ENCODE results near the gene MPHOSPH6. TPM values are rescaled to one million over a fixed set of nuclear protein-coding genes. Genes with fewer than 3 reads are reported as not detected.

Gene MPHOSPH6
- total and polyA plus RNA-seq, 7 donors, result 5.3 to 38.4 (median 11.8) TPM

DNA sequence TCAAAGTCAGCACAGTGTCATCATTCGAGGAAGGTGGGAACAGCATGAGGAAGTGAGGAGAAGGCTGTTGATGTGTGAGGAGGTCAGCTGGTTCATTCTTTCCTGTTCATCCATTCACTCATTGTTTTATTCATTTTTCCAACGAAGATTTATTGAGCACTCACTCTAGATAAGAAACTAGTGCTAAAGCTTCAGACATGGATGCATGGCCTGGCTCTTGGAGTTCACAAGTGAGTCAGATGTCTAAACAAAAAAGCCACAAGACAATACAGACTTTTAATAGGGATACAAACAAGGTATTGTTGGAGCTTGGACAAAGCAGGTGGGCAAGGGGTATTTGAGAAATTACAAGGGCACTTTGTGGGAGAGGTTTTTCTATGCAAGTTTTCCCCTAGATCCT lies 31.3 kb upstream of the MPHOSPH6 start:
- TF ChIP-seq, protein P1, sequence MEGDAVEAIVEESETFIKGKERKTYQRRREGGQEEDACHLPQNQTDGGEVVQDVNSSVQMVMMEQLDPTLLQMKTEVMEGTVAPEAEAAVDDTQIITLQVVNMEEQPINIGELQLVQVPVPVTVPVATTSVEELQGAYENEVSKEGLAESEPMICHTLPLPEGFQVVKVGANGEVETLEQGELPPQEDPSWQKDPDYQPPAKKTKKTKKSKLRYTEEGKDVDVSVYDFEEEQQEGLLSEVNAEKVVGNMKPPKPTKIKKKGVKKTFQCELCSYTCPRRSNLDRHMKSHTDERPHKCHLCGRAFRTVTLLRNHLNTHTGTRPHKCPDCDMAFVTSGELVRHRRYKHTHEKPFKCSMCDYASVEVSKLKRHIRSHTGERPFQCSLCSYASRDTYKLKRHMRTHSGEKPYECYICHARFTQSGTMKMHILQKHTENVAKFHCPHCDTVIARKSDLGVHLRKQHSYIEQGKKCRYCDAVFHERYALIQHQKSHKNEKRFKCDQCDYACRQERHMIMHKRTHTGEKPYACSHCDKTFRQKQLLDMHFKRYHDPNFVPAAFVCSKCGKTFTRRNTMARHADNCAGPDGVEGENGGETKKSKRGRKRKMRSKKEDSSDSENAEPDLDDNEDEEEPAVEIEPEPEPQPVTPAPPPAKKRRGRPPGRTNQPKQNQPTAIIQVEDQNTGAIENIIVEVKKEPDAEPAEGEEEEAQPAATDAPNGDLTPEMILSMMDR (IDR thresholded peaks at IDR 0.05), result no peak

DNA sequence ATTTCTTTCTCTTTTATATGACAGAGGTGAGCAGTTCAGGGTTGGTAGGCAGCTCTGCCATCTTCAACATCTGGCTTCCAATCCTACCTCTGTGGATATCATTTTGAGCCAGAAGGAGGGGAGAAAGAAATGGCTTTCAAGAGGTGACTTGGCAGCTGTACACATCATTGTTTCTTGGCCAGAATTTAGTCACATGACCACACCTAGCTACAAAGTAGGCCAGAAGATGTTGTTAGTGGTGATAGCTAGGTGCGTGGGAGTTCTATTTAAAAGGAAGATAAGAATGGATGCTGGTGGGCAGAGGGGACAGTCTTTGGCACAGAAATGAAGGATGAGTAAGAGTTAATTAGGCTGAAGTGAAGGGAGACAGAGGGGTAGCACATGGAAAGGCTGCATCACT lies 29.2 kb upstream of the MPHOSPH6 start:
- Histone ChIP-seq H3K4me1 (no peaks in the 10 kb centered on the region), H3K27ac (no peak overlapping the region), H3K9me3 (no peaks in the 10 kb centered on the region), H3K4me3 (no peak overlapping the region), H3K36me3 (ENCODE audit: insufficient read depth in 1 of 2, low read depth in 1 of 2) (no peaks in the 10 kb centered on the region), H3K27me3 (ENCODE audit: insufficient read depth in 3 of 3, low read length in 2 of 3) (no peaks in the 10 kb centered on the region)
- no peak for ATAC-seq
- WGBS, 3 donors, result 92 to 97% (median 93%) methylated on average over 1 of the region's 1 CpG
- no peak for DNase-seq
- intact Hi-C loops (cut with DNase I), result no loop called here
- TF ChIP-seq, protein P1 (IDR thresholded peaks at IDR 0.05), result no peak

More for the DNA sequence above, 31.3 kb upstream of the MPHOSPH6 start:
- no peaks in the 10 kb centered on the region for H3K27me3 ChIP-seq (ENCODE audit: insufficient read depth in 3 of 3, low read length in 2 of 3)
- DNase-seq (no peak), ATAC-seq (no peak)
- no peak overlapping the region for H3K27ac ChIP-seq
- intact Hi-C loops (cut with DNase I), result no loop called here
- H3K4me3 ChIP-seq, result no peak overlapping the region
- H3K4me1 ChIP-seq, result no peaks in the 10 kb centered on the region
- H3K36me3 ChIP-seq (ENCODE audit: insufficient read depth in 1 of 2, low read depth in 1 of 2), result no peaks in the 10 kb centered on the region
- H3K9me3 ChIP-seq, result no peaks in the 10 kb centered on the region
- 61 to 68% (median 67%) methylated on average over 2 of the region's 2 CpGs for WGBS, 3 donors

DNA sequence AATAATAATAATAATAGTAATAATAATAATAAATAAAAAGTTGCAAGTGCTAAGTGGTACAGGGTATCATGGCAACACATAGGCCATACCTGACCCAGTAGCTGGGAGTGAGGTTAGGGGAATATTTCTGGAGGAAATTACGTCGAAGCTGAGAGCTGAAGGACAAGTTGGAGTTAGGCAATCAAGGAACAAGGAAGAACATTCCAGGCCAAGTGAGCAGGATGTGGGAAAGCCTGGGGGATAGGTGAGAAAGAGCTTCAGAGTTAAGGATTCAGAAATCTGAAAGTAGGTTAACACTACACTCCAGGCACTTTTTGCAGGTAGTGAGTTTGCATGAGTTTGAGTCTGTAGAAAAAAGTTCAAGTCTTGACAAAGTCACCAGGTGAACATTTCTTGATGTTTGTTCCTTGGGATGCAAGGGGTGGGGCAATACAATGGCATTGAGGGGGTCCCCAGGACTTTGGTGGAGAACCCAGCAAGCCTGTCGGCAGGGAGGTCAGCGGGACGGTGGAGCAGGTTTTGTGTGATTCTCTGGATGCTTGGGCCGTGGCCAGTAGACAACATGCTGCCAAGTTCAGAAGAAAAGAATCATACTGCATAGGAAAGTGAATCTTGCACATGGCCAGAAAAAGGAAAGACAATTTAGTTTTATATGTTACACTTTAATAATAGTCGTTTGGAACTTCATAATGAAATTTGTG lies 27.7 kb upstream of the MPHOSPH6 start:
- H3K4me1 ChIP-seq, result no peaks in the 10 kb centered on the region
- DNase-seq, result no peak
- 59 to 62% (median 61%) methylated on average over 7 of the region's 7 CpGs for WGBS, 3 donors
- no peaks in the 10 kb centered on the region for H3K36me3 ChIP-seq (ENCODE audit: insufficient read depth in 1 of 2, low read depth in 1 of 2)
- no peak overlapping the region for H3K4me3 ChIP-seq
- no peaks in the 10 kb centered on the region for H3K27me3 ChIP-seq (ENCODE audit: insufficient read depth in 3 of 3, low read length in 2 of 3)
- no peak overlapping the region for H3K27ac ChIP-seq
- intact Hi-C loops (cut with DNase I), result no loop called here
- no peaks in the 10 kb centered on the region for H3K9me3 ChIP-seq
- ATAC-seq, result no peak
- TF ChIP-seq, protein P1 (IDR thresholded peaks at IDR 0.05), result no peak

DNA sequence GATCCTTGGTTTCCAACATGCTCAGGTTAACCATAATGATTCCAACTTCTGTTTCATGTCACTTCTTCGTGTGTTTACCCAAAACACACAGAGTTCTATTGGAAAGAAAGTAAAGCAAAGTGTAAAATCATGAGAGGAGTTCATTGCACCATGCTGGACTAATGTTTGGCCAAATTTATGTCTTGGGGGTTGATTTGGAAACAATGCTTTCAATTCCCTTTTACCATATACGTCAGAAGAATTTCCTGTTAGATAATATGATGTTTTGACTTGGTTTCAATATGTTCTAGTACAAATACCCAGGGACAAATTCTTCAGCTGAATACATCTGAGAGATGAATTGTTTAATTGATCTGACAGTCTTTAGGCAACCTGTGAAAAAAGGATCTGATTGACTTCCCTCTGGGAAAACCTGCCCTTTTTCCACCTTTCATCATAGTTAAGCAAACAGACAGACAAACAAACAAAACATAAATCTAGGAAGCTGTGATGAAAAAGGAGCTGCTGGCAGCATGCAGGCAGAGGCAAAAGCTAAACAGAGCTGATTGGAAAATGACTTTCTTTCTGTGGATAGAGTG lies 26.0 kb upstream of the MPHOSPH6 start:
- no peaks in the 10 kb centered on the region for H3K4me1 ChIP-seq
- H3K9me3 ChIP-seq, result no peaks in the 10 kb centered on the region
- 32 to 60% (median 48%) methylated on average over 2 of the region's 2 CpGs for WGBS, 3 donors
- TF ChIP-seq, protein P1 (IDR thresholded peaks at IDR 0.05), result no peak
- no peaks in the 10 kb centered on the region for H3K27me3 ChIP-seq (ENCODE audit: insufficient read depth in 3 of 3, low read length in 2 of 3)
- no peaks in the 10 kb centered on the region for H3K36me3 ChIP-seq (ENCODE audit: insufficient read depth in 1 of 2, low read depth in 1 of 2)
- intact Hi-C loops (cut with DNase I), result no loop called here
- H3K4me3 ChIP-seq, result no peak overlapping the region
- H3K27ac ChIP-seq, result no peak overlapping the region
- DNase-seq, result no peak
- no peak for ATAC-seq

Measured in psoas muscle (tissue), 8 donors.